NK-92 (cell line): ENCODE data around the gene PIAS4.
A peak's percentile ranks its signal among the peaks of the same experiment; 100 is the strongest.

Experiments used
- DNase-seq: peaks from one replicate; lab custom pipeline; 2025; ENCODE audit not compliant: unreplicated experiment; lab: John Stamatoyannopoulos, UW

The PIAS4 gene

DNA sequence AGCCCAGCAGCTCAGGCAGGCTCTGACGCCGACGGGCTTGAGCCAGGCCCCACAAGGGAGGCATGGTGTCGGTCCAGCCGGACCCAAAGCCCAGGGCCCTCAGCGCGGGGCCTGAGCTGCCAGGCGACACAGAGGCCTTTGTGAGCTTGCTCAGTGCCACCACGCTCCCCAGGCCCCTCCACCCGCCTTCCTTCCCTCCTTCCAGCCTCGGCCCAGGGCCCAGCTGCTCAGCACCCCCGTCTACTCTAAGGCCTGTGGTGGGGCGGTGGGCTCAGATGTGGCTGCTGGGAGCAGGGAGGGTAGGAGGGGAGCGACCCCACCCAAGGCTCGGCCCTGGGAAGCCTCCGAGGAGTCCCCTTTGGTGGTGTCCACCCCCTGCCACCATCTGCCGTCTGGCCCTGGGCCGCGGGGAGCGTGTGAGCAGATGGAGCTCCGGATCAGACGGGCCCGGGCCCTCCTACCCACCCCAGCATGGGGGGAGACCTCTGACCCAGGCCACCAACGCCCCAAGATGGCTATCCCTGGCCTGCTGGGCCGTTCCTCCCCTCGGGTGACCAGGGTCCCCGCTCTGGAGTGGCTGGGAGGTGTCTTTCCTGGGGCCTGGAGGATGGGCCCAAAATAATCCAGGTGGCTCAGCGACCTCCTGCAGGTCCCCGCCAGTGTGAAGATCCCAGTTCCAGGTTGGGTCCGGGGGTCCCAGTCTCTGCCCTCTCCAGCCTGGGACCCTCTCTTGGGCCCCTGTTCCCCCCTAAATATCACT, 51.3 kb downstream of the PIAS4 start:
- DNase-seq, result no peak

DNA sequence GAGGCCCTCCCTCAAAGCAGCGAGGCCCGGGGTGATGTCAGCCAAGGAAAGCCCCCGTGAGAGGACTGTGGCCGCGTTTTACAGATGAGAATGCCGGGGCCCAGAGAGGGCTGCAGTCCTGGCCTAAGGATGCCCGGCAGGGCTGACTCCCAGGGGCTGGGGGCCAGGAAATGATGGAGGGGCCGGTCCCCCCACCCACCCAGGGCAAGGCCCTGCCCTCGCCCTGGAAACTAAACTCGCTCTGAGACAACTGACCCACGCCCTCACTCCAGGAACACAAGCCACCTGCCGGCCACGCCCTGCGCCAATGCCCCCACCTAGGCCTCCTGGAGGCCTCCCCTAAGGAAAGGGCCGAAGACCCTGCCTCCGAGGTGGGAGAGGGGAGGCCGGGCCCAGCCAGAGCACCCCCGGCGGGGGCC, 51.9 kb downstream of the PIAS4 start:
- DNase-seq, result no peak

DNA sequence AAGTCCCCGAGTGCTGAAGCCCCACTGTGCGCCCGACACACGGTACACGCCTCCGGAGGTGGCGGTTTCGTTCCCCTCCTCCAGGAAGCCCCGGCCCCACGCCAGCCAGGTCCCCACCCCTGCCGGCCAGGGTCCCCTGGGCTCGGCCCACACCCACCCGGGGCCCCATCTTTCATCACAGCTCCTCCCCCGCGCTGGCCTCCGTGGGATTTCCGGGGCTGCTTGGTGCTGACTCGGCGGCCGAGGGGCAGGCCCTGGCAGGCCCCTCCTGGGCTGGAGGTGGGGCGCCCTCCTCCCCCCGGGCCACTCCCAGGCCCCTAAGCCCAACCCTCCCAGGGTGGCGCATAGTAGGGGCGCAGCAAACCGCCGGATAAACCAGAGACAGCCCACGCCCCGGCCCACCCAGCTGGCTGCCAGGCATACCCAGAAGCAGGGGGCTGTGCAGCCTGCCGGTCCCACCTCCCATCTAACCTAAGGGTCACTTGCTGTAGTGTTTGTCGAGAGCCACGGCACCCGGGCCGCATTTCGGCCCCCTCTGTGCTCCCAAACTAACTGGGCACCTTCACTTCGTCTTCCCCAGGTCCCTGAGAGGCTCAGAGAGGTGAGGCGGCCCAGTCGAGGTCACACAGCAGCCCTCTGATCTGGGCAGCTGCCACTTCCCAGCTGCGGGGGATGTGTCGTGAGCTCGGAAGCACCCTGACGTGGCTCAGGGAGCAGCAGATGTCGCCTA, 52.5 kb downstream of the PIAS4 start:
- no peak for DNase-seq

GRCh38 chr19:4060621-4061177, 53.2 kb downstream of the PIAS4 start:
- DNase-seq, result no peak

GRCh38 chr19:4061178-4061682, 53.7 kb downstream of the PIAS4 start:
- DNase-seq, result no peak

DNA sequence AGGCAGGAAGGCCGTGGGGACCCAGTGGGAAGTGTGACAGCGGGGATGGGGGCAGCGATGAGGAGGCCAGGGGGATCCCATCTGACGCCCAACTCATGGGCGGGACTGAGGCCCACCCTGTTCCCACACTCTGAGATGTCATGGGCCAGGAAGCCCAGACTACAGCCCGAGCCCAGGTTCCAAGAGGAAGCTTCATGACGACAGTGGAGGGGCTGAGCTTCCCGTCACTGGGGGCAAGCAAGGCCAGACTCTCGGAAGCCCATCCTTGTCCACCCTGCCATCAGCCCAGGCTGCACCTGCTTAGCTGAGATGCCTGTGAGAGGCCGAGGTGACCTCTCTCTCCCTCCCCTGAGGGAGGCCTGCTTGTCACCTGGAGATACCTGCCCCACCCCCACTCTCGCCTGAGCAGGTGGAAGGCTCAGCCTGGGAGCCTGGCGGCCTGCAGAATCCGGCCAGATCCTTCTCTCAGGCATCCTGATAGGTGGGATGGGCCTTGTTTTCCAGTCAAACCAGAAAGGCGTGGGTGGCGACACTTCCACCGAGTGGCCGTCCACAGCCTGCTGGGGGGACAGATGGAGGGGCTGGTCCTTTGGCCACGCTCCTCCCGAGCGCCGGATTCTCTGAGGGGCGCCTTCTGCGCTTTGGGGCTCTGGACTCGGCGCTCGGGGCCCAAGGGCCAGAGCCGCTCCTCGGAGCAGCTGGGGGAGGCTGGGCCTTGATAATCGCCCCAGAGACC, 54.3 kb downstream of the PIAS4 start:
- no peak for DNase-seq

- no peak for DNase-seq
These were observed 55.2 kb downstream of the PIAS4 start for GRCh38 chr19:4062419-4063368.

- no peak for DNase-seq
These were observed 56.0 kb downstream of the PIAS4 start for GRCh38 chr19:4063369-4064148.

GRCh38 chr19:4064149-4064495, 56.6 kb downstream of the PIAS4 start:
- DNase-seq, result no peak

- DNase-seq, result no peak
These were observed 57.1 kb downstream of the PIAS4 start for GRCh38 chr19:4064496-4065260.

GRCh38 chr19:4065430-4066175, 58.1 kb downstream of the PIAS4 start:
- DNase-seq, result peak; percentile 82

DNA sequence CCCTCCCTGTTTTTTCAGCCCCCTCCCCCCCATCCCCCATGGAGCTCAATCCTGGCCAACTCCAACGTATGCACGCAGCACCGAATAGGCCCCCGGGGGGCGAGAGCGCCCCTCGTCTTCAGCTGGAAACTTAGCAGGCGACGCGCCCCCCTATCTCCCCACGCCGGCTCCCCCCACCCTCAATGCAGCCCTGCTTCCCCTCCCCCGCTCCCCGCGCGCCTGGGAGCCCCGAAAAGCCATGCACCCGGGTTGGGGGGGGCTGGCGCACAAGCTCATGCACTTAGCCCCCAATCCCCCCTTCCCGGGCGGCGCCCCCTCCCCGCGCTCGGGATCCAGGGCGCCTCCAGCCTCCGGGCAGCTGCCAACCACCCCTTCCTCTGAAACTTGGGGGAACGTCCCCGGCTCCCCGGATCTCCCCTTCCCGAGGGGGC, 58.7 kb downstream of the PIAS4 start:
- DNase-seq, result no peak

- no peak for DNase-seq
These were observed 59.3 kb downstream of the PIAS4 start, which contains the start of gene ZBTB7A for GRCh38 chr19:4066682-4067395. ZBTB7A (minus strand) TSS chr19:4066899; CDS start chr19:4055232, 11,667 bp downstream.

GRCh38 chr19:4067396-4068046, 60.0 kb downstream of the PIAS4 start:
- no peak for DNase-seq

- DNase-seq, result no peak
These were observed 60.8 kb downstream of the PIAS4 start for GRCh38 chr19:4068047-4068966.
